Posterior cingulate gyrus (tissue), 11 donors: Measurements from ENCODE around the gene DPH2.

Experiments
- DNase-seq, 10 donors: peaks; one replicate each; pipeline versions ENCODE4 v3.0.0 to v3.0.0-alpha.2; 2020 to 2021; ENCODE audit warnings: mixed read lengths in 3 of 10
- intact Hi-C: fragments of 100-400 bp; cut with DNase I; formaldehyde crosslinking; loops from one replicate; pipeline ENCODE4 v1.15.1; 2023

DPH2 gene

GRCh38 chr1:43969746-43970466 is at the start of gene DPH2:
Gene DPH2 (plus strand): TSS chr1:43970010. CDS start chr1:43970176, 166 bp downstream.
- intact Hi-C loops, result no loop called here
- peak; percentile 97 to 99 (median 98) for DNase-seq

- no peak for DNase-seq
- intact Hi-C loops, result no loop called here
Observed at GRCh38 chr1:43921022-43921421, 48.8 kb upstream of the DPH2 start.

GRCh38 chr1:43924516-43924915 is 45.3 kb upstream of the DPH2 start:
- DNase-seq, result no peak
- intact Hi-C loops, result no loop called here

GRCh38 chr1:43925846-43926245 is 44.0 kb upstream of the DPH2 start:
- intact Hi-C loops, result no loop called here
- peak in 1 of 10 donors; percentile 25 for DNase-seq

GRCh38 chr1:43930168-43930948 is 39.5 kb upstream of the DPH2 start:
- intact Hi-C loops, result loop anchor here (5.0 kb wide), 1 partner anchor 403 kb away; no protein-coding TSS in a partner anchor
- DNase-seq, result peak in 1 of 10 donors; percentile 73

GRCh38 chr1:43930949-43931275 is 38.9 kb upstream of the DPH2 start:
- DNase-seq, result no peak
- intact Hi-C loops, result loop anchor here (5.0 kb wide), 1 partner anchor 404 kb away; no protein-coding TSS in a partner anchor

GRCh38 chr1:43931711-43932660 is 37.8 kb upstream of the DPH2 start:
- DNase-seq, result peak in 1 of 10 donors; percentile 59
- intact Hi-C loops, result loop anchor here (5.0 kb wide), 1 partner anchor 405 kb away; no protein-coding TSS in a partner anchor

- DNase-seq, result peak in 1 of 10 donors; percentile 57
- intact Hi-C loops, result loop anchor here (5.0 kb wide), 1 partner anchor 406 kb away; no protein-coding TSS in a partner anchor
Observed at GRCh38 chr1:43932786-43933385, 36.9 kb upstream of the DPH2 start.

GRCh38 chr1:43933386-43934100 is 36.3 kb upstream of the DPH2 start, which contains the start of gene ARTN:
Gene ARTN (plus strand): TSS chr1:43933801. CDS start chr1:43935657, 1,856 bp downstream.
- intact Hi-C loops, result loop anchor here (1.0 to 5.0 kb wide), 2 partner anchors 170 to 406 kb away; no protein-coding TSS in a partner anchor
- peak in 1 of 10 donors; percentile 83 for DNase-seq

GRCh38 chr1:43934101-43934985 is 35.5 kb upstream of the DPH2 start:
- peak in 8 of 10 donors; percentile 66 to 95 (median 70) for DNase-seq
- intact Hi-C loops, result loop anchor here (1.0 to 5.0 kb wide), 2 partner anchors 171 to 407 kb away; no protein-coding TSS in a partner anchor

- no peak for DNase-seq
- intact Hi-C loops, result loop anchor here (1.0 to 5.0 kb wide), 2 partner anchors 172 to 408 kb away; no protein-coding TSS in a partner anchor
Observed at GRCh38 chr1:43934986-43935324, 34.9 kb upstream of the DPH2 start.

GRCh38 chr1:43935711-43936427 is 33.9 kb upstream of the DPH2 start:
- intact Hi-C loops, result no loop called here
- no peak for DNase-seq

GRCh38 chr1:43936431-43937151 is 33.2 kb upstream of the DPH2 start:
- peak in 5 of 10 donors; percentile 47 to 92 (median 86) for DNase-seq
- intact Hi-C loops, result no loop called here

- peak in 1 of 10 donors; percentile 52 for DNase-seq
- intact Hi-C loops, result no loop called here
Observed at GRCh38 chr1:43937179-43937865, 32.5 kb upstream of the DPH2 start.

- intact Hi-C loops, result no loop called here
- no peak for DNase-seq
Observed at GRCh38 chr1:43938383-43938782, 31.4 kb upstream of the DPH2 start.
